ENCODE results near the gene PRPF6.
A peak's percentile ranks its signal among the peaks of the same experiment; 100 is the strongest.
"Not testable (repeated sequence)": the region's sequence is repeated elsewhere in the genome, so short reads cannot be mapped to it uniquely, and the experiment has no call there.

PRPF6 gene

GRCh38 chr20:63973636-63974401 lies 7.1 kb upstream of the PRPF6 start:
- peak; percentile 79 for DNase-seq (ENCODE audit: low spot score)

DNA sequence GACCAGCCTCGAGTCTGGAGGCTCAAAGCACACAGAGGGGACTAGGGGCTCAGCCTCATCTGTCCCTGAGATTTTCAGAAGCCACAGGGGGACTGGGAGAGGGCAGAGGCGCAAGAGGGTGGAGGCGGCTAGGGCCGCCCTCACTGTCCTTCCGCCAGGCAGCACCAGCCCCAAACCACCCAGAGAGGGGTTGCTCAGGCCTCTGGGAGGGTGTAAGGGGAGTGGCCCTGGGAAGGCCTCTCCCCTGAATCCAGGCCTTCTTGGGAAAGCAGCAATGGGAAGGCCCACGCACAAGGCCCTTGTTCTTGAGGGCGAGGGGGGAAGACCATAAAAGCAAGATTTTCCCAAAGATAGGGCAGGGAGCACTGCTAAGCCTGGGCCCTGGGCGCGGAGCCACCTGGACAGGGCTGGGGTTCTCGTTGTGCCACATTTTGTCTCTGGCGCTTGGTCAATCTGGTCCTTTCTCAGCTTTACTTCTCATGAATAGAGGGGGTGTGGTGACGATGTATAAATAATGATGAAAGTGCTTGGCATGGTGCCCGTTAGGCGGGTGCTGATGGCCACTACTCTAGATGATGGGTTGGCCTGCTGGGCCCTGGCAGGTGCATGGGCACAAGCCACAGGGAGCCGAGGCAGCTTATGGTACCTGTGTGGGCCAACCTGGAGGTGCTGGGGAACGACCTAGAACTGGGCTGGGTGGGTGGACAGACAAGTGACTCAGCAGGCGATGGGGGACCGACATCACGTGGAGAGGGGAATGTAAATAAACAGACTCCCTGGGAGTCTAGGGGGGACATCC lies 6.3 kb upstream of the PRPF6 start:
- no peak for DNase-seq (ENCODE audit: low spot score)

- not testable (repeated sequence) for DNase-seq (ENCODE audit: low spot score)
These were observed 4.4 kb upstream of the PRPF6 start for GRCh38 chr20:63976511-63976910.

GRCh38 chr20:63976980-63977738 lies 3.8 kb upstream of the PRPF6 start:
- no peak for DNase-seq (ENCODE audit: low spot score)

- DNase-seq (ENCODE audit: low spot score), result no peak
These were observed 3.1 kb upstream of the PRPF6 start for GRCh38 chr20:63977739-63978276.

DNA sequence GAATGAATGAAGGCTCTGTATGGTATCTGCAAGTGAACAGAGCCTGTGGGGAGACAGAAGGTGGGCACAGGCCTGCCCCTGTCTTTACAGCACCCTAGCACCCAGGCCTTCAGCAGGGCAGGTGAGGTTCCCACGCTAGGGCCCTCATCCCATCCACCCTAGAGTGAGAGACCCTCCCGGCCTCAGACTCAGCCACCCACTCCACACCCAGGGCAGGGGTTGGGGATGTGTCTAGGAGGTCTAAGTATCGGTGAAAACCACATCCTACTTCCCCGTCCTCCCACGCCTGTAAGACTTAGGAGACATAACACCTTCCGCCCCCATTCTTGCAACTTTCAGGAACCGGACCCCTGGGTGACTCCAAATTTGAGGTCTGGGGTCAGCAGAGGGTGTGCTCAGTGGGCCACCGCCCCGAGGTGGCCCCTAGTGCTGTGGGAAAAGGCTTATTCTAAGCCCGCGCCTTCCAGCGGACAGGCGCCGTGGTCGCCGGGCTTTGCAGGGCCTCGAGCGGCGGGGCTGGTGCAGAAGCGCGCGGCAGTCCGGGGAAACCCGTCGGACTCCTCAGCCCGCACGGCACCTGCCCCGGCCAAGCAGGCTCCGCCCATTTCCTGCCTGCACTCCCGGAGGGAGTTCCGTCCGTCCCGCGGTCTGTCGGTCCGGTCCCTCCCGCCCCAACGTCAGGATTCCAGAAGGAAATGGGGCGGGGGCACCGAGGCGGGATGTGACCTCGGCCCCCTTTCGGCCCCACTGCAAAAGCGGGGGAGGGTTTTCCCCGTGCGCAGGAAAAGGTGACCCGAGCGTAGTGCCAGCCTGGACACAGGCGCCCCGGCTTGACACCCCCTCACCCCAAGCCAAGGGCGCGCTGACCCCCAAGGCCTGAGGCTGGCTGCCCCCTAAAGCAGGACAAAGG lies 2.4 kb upstream of the PRPF6 start:
- no peak for DNase-seq (ENCODE audit: low spot score)

- DNase-seq (ENCODE audit: low spot score), result no peak
These were observed 1.7 kb upstream of the PRPF6 start for GRCh38 chr20:63979229-63979556.

DNA sequence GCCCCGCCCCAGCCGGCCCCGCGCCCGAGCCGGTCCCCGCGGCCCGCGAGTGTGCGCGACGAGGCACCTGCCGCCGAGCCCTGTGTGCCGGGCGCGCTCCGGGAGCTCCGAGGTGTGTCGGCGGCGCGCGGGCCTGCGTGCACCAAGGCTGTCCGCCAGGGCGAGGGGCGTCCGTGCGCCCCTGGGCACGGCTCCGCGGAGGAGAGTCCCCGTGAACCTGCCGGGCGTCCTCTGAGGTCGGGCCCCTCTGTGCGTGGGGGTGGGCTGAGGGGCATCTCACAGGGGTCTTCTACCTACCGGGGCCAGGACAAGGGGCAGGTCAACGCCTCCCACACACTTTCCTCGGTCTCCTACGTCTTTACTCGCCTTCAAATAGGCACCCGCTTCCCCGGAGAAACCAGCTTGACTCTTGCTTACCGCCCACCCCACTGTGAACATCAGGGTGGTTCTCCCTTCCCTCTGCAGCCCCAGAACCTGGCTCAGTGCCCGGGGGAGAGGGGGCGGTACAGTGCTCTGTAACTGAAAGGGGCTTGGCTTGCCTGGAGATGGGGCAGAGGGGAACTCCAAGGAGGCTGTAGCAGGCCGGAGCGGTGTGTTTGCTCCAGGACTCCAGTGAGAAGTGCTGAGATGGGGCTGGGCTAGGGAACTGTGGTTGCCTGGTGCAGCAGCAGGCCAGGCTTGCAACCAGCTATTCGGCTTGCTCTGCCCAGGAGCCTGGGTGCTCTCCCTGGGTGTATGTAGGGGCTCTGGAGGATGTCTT lies 1.2 kb upstream of the PRPF6 start, which contains the start of gene SAMD10:
SAMD10 (minus strand) TSS at position 86 of the 760 bp plus-strand sequence. CDS start 175 bp downstream, outside the sequence.
- DNase-seq (ENCODE audit: low spot score), result no peak

- DNase-seq (ENCODE audit: low spot score), result no peak
These were observed 571 bp upstream of the PRPF6 start for GRCh38 chr20:63980317-63980805.

GRCh38 chr20:63982937-63983336 lies 2.0 kb downstream of the PRPF6 start:
- DNase-seq (ENCODE audit: low spot score), result no peak

GRCh38 chr20:64000906-64001305 lies 20.0 kb downstream of the PRPF6 start:
- DNase-seq (ENCODE audit: low spot score), result no peak

DNA sequence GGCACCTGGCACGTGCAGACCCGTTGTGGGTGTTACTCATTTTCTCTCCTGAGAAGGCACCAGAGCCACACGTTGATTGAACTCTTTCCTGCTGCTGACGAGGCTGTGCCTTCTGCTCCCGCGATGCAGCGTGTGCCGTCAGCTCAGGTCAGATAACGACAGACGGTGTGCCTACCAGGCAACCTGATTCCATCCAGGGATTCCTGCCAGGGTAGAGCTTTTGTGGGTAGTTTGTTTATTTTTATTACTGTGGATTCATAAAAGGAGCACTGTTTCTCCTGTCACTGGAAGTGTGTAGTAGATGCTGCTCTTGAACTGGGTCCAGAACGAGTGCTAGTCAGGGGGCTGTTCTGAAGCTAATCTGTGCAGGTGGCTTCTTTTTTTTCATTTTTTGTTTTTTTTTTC lies 20.7 kb downstream of the PRPF6 start:
- DNase-seq (ENCODE audit: low spot score), result no peak

- no peak for DNase-seq (ENCODE audit: low spot score)
These were observed 23.2 kb downstream of the PRPF6 start for GRCh38 chr20:64003960-64004725.

- DNase-seq (ENCODE audit: low spot score), result no peak
These were observed 24.5 kb downstream of the PRPF6 start for GRCh38 chr20:64005394-64005793.

- DNase-seq (ENCODE audit: low spot score), result peak; percentile 3
These were observed 25.6 kb downstream of the PRPF6 start for GRCh38 chr20:64006490-64006889.

- no peak for DNase-seq (ENCODE audit: low spot score)
These were observed 26.0 kb downstream of the PRPF6 start for GRCh38 chr20:64006902-64007301.

- DNase-seq (ENCODE audit: low spot score), result no peak
These were observed 29.0 kb downstream of the PRPF6 start for GRCh38 chr20:64009811-64010387.

- DNase-seq (ENCODE audit: low spot score), result no peak
These were observed 29.8 kb downstream of the PRPF6 start for GRCh38 chr20:64010711-64011237.

DNA sequence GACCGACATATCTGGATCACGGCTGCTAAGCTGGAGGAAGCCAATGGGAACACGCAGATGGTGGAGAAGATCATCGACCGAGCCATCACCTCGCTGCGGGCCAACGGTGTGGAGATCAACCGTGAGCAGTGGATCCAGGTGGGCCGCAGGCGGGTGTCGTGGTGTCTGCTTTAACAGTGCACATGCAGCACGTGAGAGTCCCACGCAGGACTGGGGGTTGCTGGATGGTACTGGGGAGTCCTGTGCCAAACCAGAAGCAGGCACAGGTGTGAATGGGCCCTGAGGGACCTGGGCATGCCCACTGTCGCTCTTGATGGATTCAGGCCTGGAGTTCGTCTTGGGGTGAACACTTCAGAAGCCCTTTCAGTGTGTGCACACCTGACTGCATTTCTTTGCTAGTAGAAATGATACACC lies 30.4 kb downstream of the PRPF6 start:
- DNase-seq (ENCODE audit: low spot score), result no peak
